ENCODE results near the gene AOPEP. TPM values are rescaled to one million over a fixed set of nuclear protein-coding genes. Genes with fewer than 3 reads are reported as not detected.

Gene AOPEP
- total and polyA plus RNA-seq, 2 of the 13 experiments (the other 11 are each of a cell fraction or from before 2014, with no cell fraction given): 22.2 to 41.6 TPM

DNA sequence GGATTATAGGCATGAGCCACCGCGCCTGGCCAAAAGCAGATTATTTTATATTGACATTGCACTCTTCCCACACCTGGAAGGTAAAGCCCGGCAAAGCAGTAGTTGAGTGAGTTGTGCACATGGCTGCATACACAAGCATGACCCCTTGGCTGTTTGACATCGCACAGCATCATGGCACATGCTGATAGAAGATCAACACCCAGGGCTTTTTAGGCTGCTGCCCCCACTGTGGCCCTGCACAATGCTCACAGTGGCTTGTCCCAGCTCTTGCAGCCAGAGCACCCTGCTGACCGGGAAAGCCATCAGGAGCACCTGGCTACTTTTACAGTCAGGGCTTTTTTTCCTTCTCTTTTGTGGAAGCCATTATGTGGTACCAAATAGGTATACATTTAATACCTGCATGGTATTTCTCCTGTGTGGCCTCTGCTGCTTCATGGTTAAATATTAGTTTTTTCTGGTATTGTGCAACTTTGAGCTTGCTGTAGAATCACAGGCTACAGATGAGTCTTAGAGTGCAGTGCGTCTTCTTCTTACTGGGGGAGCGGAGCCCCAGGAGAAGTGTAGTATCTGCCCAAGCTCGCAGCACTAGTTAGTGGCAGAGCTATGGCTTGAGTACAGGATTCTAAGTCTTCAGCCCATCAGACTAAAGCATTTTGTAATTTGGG lies 264.5 kb downstream of the AOPEP start (continued):
- TF ChIP-seq, protein P1, sequence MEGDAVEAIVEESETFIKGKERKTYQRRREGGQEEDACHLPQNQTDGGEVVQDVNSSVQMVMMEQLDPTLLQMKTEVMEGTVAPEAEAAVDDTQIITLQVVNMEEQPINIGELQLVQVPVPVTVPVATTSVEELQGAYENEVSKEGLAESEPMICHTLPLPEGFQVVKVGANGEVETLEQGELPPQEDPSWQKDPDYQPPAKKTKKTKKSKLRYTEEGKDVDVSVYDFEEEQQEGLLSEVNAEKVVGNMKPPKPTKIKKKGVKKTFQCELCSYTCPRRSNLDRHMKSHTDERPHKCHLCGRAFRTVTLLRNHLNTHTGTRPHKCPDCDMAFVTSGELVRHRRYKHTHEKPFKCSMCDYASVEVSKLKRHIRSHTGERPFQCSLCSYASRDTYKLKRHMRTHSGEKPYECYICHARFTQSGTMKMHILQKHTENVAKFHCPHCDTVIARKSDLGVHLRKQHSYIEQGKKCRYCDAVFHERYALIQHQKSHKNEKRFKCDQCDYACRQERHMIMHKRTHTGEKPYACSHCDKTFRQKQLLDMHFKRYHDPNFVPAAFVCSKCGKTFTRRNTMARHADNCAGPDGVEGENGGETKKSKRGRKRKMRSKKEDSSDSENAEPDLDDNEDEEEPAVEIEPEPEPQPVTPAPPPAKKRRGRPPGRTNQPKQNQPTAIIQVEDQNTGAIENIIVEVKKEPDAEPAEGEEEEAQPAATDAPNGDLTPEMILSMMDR (CRISPR knock-in tag; IDR thresholded peaks at IDR 0.05): no peak
- TF ChIP-seq, protein P2, sequence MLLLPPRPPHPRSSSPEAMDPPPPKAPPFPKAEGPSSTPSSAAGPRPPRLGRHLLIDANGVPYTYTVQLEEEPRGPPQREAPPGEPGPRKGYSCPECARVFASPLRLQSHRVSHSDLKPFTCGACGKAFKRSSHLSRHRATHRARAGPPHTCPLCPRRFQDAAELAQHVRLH (CRISPR knock-in tag; IDR thresholded peaks at IDR 0.05; ENCODE audit: borderline replicate concordance, low read depth): no peak
- TF ChIP-seq SMAD3 (CRISPR knock-in tag; IDR thresholded peaks at IDR 0.05): 0 out of 2 replicates have a peak, but pooled peaks have one; percentile 20
- TF ChIP-seq ZNF256 (CRISPR knock-in tag; conservative IDR thresholded peaks at IDR 0.05): no peak
- no peak for TF ChIP-seq ELF4 (CRISPR knock-in tag; IDR thresholded peaks at IDR 0.05; ENCODE audit: borderline replicate concordance)
- TF ChIP-seq, protein P3, sequence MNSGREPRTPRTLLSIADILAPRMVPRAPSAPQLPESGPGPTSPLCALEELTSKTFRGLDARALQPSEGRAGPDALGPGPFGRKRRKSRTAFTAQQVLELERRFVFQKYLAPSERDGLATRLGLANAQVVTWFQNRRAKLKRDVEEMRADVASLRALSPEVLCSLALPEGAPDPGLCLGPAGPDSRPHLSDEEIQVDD (CRISPR knock-in tag; IDR thresholded peaks at IDR 0.05; ENCODE audit: borderline replicate concordance): no peak
- TF ChIP-seq ZNF781 (CRISPR knock-in tag; IDR thresholded peaks at IDR 0.05; ENCODE audit: borderline replicate concordance, not compliant biosample characterization): no peak
- no peak for TF ChIP-seq CBX1 (IDR thresholded peaks at IDR 0.05; ENCODE audit: low read depth)
